ENCODE measurements around the gene RPL6.
"Not testable (repeated sequence)": the region's sequence is repeated elsewhere in the genome, so short reads cannot be mapped to it uniquely, and the experiment has no call there.

Gene RPL6

GRCh38 chr12:112438645-112439044 is 29.2 kb upstream of the RPL6 start:
- H3K9me3 ChIP-seq (replicated peaks in 1 of 2; ENCODE audit: control insufficient read depth in 2 of 2, insufficient read depth in 1 of 2, low read depth in 1 of 2, low read length in 2 of 2); H3K4ac ChIP-seq (ENCODE audit: low read length); H2AFZ ChIP-seq (ENCODE audit: low read length); H3K23ac ChIP-seq (ENCODE audit: low read depth, low read length, poor library complexity); H3K4me3 ChIP-seq (ENCODE audit: low read length in 2 of 2); H3K27ac ChIP-seq (replicated peaks; ENCODE audit: low read length); DNase-seq (ENCODE audit: low spot score); H2BK5ac ChIP-seq (ENCODE audit: low read length); H2BK120ac ChIP-seq (ENCODE audit: low read depth, low read length); H2AK5ac ChIP-seq (ENCODE audit: low read depth, low read length); H2BK15ac ChIP-seq (ENCODE audit: low read length); H3K79me1 ChIP-seq (ENCODE audit: low read depth, low read length); H4K91ac ChIP-seq (ENCODE audit: low read depth, low read length, poor library complexity); H2BK12ac ChIP-seq (ENCODE audit: low read length); H3K14ac ChIP-seq (ENCODE audit: low read length); H3K27me3 ChIP-seq (ENCODE audit: control insufficient read depth in 3 of 3, insufficient read depth in 3 of 3, low read depth in 1 of 3, low read length in 3 of 3); H3K4me1 ChIP-seq (ENCODE audit: control insufficient read depth in 2 of 2, insufficient read depth in 1 of 2, low read depth in 1 of 2, low read length in 2 of 2); H3K4me2 ChIP-seq (ENCODE audit: insufficient read depth, low read length, poor library complexity, severe bottlenecking); H3K36me3 ChIP-seq (replicated peaks in 1 of 2; ENCODE audit: control insufficient read depth in 2 of 2, insufficient read depth in 2 of 2, low read length in 2 of 2); H3K18ac ChIP-seq (ENCODE audit: low read length); H4K8ac ChIP-seq (ENCODE audit: low read depth, low read length); H3K9ac ChIP-seq (ENCODE audit: low read depth, low read length, poor library complexity): not testable (repeated sequence)
- WGBS, 2 donors (ENCODE audit: extremely low coverage in 2 of 2, insufficient read length in 2 of 2, insufficient replicate concordance in 1 of 2), result no CpG with 5 or more reads among the region's 1 CpG

DNA sequence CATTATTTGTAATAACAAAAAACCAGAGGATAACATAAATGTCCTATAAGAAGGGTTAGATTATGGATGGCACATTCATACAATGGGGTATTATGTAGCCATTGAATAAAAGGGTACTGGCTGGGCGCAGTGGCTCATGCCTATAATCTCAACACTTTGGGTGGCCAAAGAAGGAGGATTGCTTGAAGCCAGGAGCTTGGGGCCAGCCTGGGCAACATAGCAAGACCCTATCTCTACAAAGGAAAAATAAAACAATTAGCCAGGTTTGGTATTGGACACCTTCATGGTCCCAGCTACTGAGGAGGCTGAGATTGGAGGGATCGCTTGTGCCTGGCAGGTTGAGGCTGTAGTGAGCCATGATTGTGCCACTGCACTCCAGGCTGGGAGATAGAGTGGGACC is 24.1 kb upstream of the RPL6 start:
- Histone ChIP-seq H2BK5ac (ENCODE audit: low read length) (no peak overlapping the region), H2BK120ac (ENCODE audit: low read depth, low read length) (no peak overlapping the region), H3K18ac (ENCODE audit: low read length) (no peak overlapping the region), H2BK12ac (ENCODE audit: low read length) (no peak overlapping the region), H4K91ac (ENCODE audit: low read depth, low read length, poor library complexity) (no peak overlapping the region), H3K4ac (ENCODE audit: low read length) (no peak overlapping the region), H3K9me3 (replicated peaks in 1 of 2; ENCODE audit: control insufficient read depth in 2 of 2, insufficient read depth in 1 of 2, low read depth in 1 of 2, low read length in 2 of 2) (no peaks in the 10 kb centered on the region), H3K4me1 (ENCODE audit: control insufficient read depth in 2 of 2, insufficient read depth in 1 of 2, low read depth in 1 of 2, low read length in 2 of 2) (peaks cover 0 to 2% of the 10 kb centered on the region in 2 donors), H2AFZ (ENCODE audit: low read length) (no peak overlapping the region), H3K79me1 (ENCODE audit: low read depth, low read length) (peaks cover 1% of the 10 kb centered on the region), H2BK15ac (ENCODE audit: low read length) (no peak overlapping the region), H2AK5ac (ENCODE audit: low read depth, low read length) (no peak overlapping the region), H4K8ac (ENCODE audit: low read depth, low read length) (no peak overlapping the region), H3K27me3 (ENCODE audit: control insufficient read depth in 3 of 3, insufficient read depth in 3 of 3, low read depth in 1 of 3, low read length in 3 of 3) (no peaks in the 10 kb centered on the region), H3K23ac (ENCODE audit: low read depth, low read length, poor library complexity) (no peak overlapping the region), H3K36me3 (replicated peaks in 1 of 2; ENCODE audit: control insufficient read depth in 2 of 2, insufficient read depth in 2 of 2, low read length in 2 of 2) (peaks cover 2% of the 10 kb centered on the region in 2 donors), H3K14ac (ENCODE audit: low read length) (no peak overlapping the region), H3K9ac (ENCODE audit: low read depth, low read length, poor library complexity) (no peak overlapping the region), H3K27ac (replicated peaks; ENCODE audit: low read length) (no peak overlapping the region), H3K4me2 (ENCODE audit: insufficient read depth, low read length, poor library complexity, severe bottlenecking) (no peak overlapping the region), H3K4me3 (ENCODE audit: low read length in 2 of 2) (no peak overlapping the region)
- WGBS, 2 donors (ENCODE audit: extremely low coverage in 2 of 2, insufficient read length in 2 of 2, insufficient replicate concordance in 1 of 2), result no CpG with 5 or more reads among the region's 2 CpGs
- no peak for DNase-seq (ENCODE audit: low spot score)

DNA sequence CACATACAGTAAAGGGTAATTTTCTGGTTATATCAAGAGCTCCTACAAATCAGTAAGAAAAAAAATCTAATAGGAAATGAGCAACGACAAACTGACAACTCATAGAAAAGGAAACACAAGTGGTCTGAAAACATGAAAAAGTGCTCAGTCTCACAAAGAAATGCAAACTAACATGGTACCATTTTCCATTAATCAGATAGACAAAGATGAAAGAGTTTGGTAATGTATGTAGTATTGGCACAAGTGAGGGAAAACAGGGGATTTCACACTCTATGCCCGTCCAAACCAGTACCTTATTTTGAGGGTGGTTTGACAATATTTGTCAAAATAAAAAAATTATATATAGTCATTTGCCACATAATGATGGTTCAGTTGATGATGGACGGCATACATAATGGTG is 22.6 kb upstream of the RPL6 start:
- H3K27ac ChIP-seq (replicated peaks; ENCODE audit: low read length), result no peak overlapping the region
- no peak overlapping the region for H2BK12ac ChIP-seq (ENCODE audit: low read length)
- peaks cover 1% of the 10 kb centered on the region for H3K79me1 ChIP-seq (ENCODE audit: low read depth, low read length)
- DNase-seq (ENCODE audit: low spot score), result no peak
- H2BK120ac ChIP-seq (ENCODE audit: low read depth, low read length), result no peak overlapping the region
- peaks cover 0 to 2% of the 10 kb centered on the region in 2 donors for H3K4me1 ChIP-seq (ENCODE audit: control insufficient read depth in 2 of 2, insufficient read depth in 1 of 2, low read depth in 1 of 2, low read length in 2 of 2)
- no peak overlapping the region for H2AK5ac ChIP-seq (ENCODE audit: low read depth, low read length)
- H3K23ac ChIP-seq (ENCODE audit: low read depth, low read length, poor library complexity), result no peak overlapping the region
- no peak overlapping the region for H3K4ac ChIP-seq (ENCODE audit: low read length)
- no peak overlapping the region for H2BK5ac ChIP-seq (ENCODE audit: low read length)
- H3K4me2 ChIP-seq (ENCODE audit: insufficient read depth, low read length, poor library complexity, severe bottlenecking), result no peak overlapping the region
- H3K36me3 ChIP-seq (replicated peaks in 1 of 2; ENCODE audit: control insufficient read depth in 2 of 2, insufficient read depth in 2 of 2, low read length in 2 of 2), result peaks cover 2% of the 10 kb centered on the region in 2 donors
- H3K14ac ChIP-seq (ENCODE audit: low read length), result no peak overlapping the region
- no peak overlapping the region for H3K9ac ChIP-seq (ENCODE audit: low read depth, low read length, poor library complexity)
- no peak overlapping the region for H4K8ac ChIP-seq (ENCODE audit: low read depth, low read length)
- no peak overlapping the region for H3K4me3 ChIP-seq (ENCODE audit: low read length in 2 of 2)
- H3K27me3 ChIP-seq (ENCODE audit: control insufficient read depth in 3 of 3, insufficient read depth in 3 of 3, low read depth in 1 of 3, low read length in 3 of 3), result no peaks in the 10 kb centered on the region
- H3K18ac ChIP-seq (ENCODE audit: low read length), result no peak overlapping the region
- no CpG with 5 or more reads among the region's 3 CpGs for WGBS, 2 donors (ENCODE audit: extremely low coverage in 2 of 2, insufficient read length in 2 of 2, insufficient replicate concordance in 1 of 2)
- no peaks in the 10 kb centered on the region for H3K9me3 ChIP-seq (replicated peaks in 1 of 2; ENCODE audit: control insufficient read depth in 2 of 2, insufficient read depth in 1 of 2, low read depth in 1 of 2, low read length in 2 of 2)
- no peak overlapping the region for H2BK15ac ChIP-seq (ENCODE audit: low read length)
- no peak overlapping the region for H4K91ac ChIP-seq (ENCODE audit: low read depth, low read length, poor library complexity)
- H2AFZ ChIP-seq (ENCODE audit: low read length), result no peak overlapping the region

DNA sequence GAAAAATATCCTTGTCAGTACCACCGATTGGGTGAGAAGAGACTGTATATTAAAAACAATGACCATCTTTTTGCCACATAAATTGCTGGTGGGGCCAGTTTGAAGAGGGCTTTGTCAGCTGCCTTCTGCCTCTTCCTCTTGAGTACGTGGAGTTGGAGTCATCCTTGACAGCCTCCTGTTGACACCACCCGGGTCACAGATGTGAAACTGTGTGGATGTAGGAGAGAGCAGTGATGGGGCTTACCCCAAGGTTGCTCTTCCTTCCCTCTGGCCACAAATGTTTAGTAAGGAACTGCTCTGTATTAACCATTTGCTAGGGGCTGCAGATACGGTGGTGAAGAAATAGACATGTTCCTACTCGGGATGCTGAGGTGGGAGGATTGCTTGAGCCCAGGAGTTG is 21.5 kb upstream of the RPL6 start:
- Histone ChIP-seq H4K91ac (ENCODE audit: low read depth, low read length, poor library complexity) (no peak overlapping the region), H3K9me3 (replicated peaks in 1 of 2; ENCODE audit: control insufficient read depth in 2 of 2, insufficient read depth in 1 of 2, low read depth in 1 of 2, low read length in 2 of 2) (no peaks in the 10 kb centered on the region), H3K4me1 (ENCODE audit: control insufficient read depth in 2 of 2, insufficient read depth in 1 of 2, low read depth in 1 of 2, low read length in 2 of 2) (no peaks in the 10 kb centered on the region), H3K4me3 (ENCODE audit: low read length in 2 of 2) (no peak overlapping the region), H4K8ac (ENCODE audit: low read depth, low read length) (no peak overlapping the region), H2AK5ac (ENCODE audit: low read depth, low read length) (no peak overlapping the region), H2BK12ac (ENCODE audit: low read length) (no peak overlapping the region), H2AFZ (ENCODE audit: low read length) (no peak overlapping the region), H3K79me1 (ENCODE audit: low read depth, low read length) (peaks cover 1% of the 10 kb centered on the region), H2BK15ac (ENCODE audit: low read length) (no peak overlapping the region), H3K27me3 (ENCODE audit: control insufficient read depth in 3 of 3, insufficient read depth in 3 of 3, low read depth in 1 of 3, low read length in 3 of 3) (no peaks in the 10 kb centered on the region), H3K27ac (replicated peaks; ENCODE audit: low read length) (no peak overlapping the region), H3K9ac (ENCODE audit: low read depth, low read length, poor library complexity) (no peak overlapping the region), H2BK120ac (ENCODE audit: low read depth, low read length) (no peak overlapping the region), H3K4ac (ENCODE audit: low read length) (no peak overlapping the region), H3K36me3 (replicated peaks in 1 of 2; ENCODE audit: control insufficient read depth in 2 of 2, insufficient read depth in 2 of 2, low read length in 2 of 2) (peaks cover 2 to 5% of the 10 kb centered on the region in 2 donors), H3K14ac (ENCODE audit: low read length) (no peak overlapping the region), H2BK5ac (ENCODE audit: low read length) (no peak overlapping the region), H3K4me2 (ENCODE audit: insufficient read depth, low read length, poor library complexity, severe bottlenecking) (no peak overlapping the region), H3K18ac (ENCODE audit: low read length) (no peak overlapping the region), H3K23ac (ENCODE audit: low read depth, low read length, poor library complexity) (no peak overlapping the region)
- no peak for DNase-seq (ENCODE audit: low spot score)
- no CpG with 5 or more reads among the region's 5 CpGs for WGBS, 2 donors (ENCODE audit: extremely low coverage in 2 of 2, insufficient read length in 2 of 2, insufficient replicate concordance in 1 of 2)
